ENCODE measurements around the gene NFKB1.

GRCh38 chr4:102606261-102606660 lies 105.1 kb downstream of the NFKB1 start:
- no peak for TF ChIP-seq CTCF (IDR thresholded peaks at IDR 0.05; ENCODE audit: poor library complexity, severe bottlenecking)
- no peak for TF ChIP-seq EZH2 (IDR thresholded peaks at IDR 0.05; ENCODE audit: borderline replicate concordance, insufficient read depth, low read length, poor library complexity, severe bottlenecking)
- TF ChIP-seq REST (IDR thresholded peaks at IDR 0.05; ENCODE audit: borderline replicate concordance), result no peak
- no peak for TF ChIP-seq TAF1 (IDR thresholded peaks at IDR 0.05; ENCODE audit: low read depth)
- TF ChIP-seq RAD21 (conservative IDR thresholded peaks at IDR 0.05), result no peak
- no peak for TF ChIP-seq POLR2AphosphoS5 (IDR thresholded peaks at IDR 0.05)
- no peak for TF ChIP-seq EP300 (conservative IDR thresholded peaks at IDR 0.05; ENCODE audit: poor library complexity, severe bottlenecking)
- TF ChIP-seq SMC3 (conservative IDR thresholded peaks at IDR 0.05; ENCODE audit: poor library complexity), result no peak
- no peak for TF ChIP-seq MXI1 (conservative IDR thresholded peaks at IDR 0.05; ENCODE audit: poor library complexity, severe bottlenecking)
